GM18870 (cell line): Measurements from ENCODE around the gene AARS2.

Experiments
- ATAC-seq: cut with Tn5 transposase; IDR thresholded peaks from one replicate; pipeline ENCODE4 v1.9.1; 2021; ENCODE audit warnings: moderate library complexity; ENCODE audit not compliant: unreplicated experiment

The AARS2 gene

DNA sequence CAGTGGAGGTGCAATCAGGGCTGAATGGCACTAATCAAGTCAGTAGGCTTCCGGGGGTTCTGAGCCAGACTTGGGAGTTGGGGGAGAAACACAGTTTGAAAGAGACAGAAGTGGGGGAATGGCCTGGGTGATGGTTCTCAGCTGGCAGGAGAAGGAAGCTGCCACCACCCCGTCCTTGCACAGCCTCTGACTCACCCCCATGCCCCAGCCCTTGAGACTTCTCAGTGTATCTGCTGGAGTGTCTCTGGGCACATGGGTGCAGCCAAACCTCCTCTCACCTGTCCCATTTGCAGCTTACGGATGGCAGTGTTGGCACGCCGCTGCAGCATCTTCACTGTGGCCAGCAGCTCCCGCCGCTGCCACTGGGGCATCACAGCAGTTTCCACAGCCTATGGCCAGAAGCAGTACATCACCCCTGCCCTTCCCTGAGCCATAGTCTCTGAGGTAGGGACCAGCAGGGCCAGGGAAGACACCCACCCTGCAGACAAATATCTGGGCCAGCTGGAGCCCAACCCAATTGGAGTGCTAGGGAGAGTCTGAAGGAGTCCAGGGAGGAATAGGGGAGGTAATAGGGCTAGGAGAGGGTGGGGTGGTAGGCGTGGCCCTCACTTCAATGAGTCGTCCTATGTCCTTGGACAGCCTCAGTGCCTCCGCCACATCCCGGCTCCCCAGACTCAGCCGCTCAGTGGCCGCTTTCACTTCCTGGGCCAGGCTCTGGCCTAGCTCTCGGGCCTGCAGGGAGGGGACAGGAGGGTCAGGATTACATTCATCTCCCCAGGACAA lies 11.2 kb downstream of the AARS2 start:
- no peak for ATAC-seq

DNA sequence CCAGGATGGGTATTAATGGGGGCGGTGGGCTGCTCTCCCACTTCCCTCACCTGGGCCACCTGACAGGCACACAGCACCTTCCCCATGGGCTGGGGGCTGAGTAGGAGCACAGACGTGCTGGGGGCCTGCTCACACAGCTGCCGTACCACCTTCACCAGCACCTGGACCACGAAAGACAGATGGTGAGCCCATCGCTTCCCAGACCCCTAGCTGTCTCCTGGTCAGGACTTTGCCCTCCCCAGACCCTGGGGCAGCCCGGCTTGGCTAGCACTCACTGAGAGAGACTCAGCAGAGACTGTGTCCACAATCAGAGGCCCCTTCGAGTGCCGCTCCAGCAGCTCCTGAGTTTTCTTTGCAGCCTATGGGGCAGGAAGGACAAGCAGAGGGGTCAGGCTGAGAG lies 12.0 kb downstream of the AARS2 start:
- no peak for ATAC-seq

DNA sequence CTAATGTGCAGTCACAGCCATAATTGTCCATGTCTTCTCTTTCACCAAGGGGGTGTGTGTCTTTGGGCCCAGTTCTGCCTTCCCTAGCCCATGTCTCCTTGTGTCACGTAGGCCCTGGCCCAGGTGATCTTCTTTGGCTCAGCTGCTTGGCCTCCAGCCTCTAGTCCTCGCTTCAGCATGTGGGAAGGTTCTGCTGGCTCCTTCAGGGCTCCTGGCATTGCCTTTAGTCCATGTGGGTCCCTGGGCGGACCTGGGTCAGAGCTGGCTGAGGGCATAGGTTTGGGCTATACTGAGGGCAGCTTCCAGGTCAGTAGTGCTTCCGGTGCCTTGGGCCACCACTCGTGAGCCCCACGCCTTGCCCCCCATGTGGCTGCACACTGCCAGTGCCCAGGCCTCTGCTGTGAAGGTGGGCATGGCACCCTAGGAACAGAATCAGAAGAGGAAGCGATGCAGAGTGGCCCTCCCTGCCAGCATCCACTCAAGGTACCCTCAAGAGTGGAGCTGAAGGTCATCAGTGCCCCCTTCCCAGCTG lies 12.8 kb downstream of the AARS2 start:
- ATAC-seq, result no peak

DNA sequence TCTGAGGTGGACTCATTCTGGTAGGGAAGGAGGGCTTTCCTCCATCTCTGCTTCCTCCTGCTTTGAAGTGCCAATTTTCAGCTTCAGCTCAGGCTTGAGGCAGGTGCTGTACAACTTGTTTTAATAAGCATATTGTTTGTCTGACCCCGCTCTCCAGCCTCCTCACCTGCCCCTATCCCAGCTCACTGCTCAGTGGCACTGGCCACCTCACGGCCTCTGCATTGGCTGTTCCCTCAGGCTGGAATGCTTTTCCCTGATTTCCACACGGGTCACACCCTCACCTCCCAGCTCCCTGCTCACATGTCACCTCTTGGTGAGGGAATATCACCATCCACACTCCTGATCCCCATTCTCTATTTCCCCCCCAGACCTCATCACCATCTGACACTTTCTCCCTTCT lies 14.3 kb downstream of the AARS2 start:
- no peak for ATAC-seq

DNA sequence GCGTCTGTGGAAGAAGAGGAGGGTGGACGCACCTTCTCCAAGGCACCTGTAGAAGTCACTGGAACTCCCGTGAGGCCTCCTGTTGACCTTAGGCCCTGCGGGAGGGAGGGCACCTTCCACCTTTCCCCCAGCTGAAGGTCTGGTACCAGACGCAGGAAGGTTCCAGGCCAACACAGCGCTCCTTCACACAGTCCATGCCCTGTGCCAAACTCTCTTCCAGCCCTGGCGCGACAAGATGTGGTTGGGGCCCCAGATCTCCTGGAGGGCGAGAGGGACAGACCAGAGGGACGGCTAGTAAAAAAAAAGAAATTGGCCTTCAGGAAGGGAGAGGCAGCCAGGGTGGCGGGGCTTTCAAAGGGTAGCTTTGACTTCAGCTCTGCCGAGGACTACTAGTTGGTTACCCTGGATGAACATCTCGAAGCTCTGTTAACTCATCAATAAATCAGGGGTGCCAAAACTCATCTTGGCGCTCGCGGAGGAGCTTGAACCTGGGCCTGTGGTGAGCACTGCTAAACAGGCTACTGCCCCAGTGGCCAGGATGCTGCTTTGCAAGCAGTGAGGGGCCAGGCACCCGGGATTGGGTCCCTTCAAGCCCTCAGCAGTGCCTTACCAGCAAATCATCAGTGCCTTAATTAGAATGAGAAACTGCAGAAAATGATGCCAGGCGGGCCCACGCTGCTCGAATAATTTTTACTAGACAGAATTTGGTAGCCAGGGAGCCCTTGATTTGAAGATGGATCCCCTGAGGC lies 14.9 kb downstream of the AARS2 start:
- ATAC-seq, result no peak

DNA sequence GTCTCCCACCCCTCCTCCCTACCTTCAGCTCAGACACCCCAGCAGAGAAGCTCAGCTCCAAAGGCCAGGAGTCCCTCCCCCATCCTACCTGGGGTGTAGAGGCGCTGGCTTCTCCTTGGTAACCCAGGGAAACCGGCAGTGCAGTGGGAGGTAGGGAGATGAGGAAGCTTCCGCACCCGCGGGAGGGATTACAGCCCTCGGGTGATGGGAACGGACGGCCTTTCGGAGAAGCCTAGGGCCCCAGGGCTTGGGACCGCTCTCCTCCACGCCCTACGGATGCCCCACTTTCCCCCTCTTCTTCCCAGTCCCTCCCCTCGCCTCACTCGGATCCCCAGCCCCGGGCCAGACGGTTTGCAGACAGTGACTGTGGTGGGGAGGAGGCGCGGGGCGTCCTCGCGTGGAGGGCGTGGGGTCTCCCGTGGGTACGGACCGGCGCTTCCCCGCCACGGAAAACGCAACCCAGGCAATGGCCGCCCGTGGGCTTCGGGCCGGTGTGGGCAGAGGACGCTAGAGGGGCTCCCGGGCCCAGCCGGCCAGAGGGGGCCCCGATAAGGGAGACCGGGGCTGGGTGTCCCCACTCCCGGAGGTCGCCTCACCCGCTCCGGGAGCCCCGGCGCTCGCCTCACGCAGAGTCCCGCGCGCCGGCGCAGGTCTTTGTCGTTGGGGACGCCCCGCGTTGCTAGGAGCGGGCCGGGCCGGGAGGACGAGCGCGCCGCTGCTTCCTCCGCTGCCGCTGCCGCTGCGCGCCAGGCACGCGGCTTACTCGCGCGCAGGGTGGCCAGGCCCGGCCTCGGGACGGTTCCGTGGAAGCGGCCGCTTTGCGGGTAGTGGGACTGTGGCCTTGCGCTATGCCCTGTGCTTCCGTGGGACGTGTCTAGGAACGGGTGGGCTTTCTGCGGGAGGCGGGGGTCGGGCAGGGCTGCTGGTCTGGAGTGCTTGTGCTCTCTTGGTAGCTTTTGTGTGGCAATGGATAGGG lies 15.8 kb downstream of the AARS2 start:
- ATAC-seq, result no peak

DNA sequence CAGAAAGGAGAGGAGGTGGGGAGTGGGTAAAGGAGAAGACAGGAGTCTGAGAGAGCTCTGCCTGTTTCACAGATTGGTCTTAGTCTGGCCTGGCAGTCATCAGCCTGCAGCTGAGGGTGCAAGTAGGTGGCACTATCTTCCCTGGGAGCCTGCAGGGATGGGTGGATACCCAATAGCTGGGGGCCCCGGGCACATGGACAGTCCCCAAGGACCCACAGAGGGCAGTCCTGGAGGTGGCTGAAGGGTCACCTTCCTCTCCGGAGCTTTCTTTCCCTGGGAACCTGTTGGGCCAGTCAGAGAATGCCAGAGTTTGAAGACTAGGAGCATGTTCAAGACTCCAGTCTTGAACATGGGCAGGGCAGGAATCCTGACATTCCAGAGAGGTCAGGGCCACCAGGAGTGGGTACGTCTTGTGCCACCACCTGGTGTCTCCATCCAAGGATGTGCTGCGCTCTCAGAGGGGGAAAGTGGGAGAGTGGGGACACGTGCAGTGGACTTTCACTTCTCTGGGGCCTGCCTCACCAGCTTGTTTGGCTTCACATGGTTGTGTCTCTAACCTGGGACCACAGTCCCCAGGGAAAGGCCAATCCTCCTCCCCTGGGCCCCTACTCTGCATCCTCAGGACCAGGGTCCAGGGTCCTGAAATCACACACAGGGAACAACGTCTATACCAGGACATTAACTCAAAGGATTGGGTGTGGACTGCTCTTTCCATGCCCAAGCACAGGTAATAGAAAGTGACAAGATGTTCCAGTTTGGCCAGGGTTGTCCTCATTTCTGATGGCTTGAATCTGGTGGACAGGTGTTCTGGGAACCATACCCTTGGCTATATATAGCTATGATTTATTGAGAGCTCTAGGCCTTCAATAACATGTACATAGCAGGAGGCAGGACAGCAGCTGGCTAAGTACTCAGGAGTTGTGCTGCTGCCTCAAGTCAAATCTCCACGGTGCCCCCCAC lies 18.0 kb downstream of the AARS2 start:
- no peak for ATAC-seq

DNA sequence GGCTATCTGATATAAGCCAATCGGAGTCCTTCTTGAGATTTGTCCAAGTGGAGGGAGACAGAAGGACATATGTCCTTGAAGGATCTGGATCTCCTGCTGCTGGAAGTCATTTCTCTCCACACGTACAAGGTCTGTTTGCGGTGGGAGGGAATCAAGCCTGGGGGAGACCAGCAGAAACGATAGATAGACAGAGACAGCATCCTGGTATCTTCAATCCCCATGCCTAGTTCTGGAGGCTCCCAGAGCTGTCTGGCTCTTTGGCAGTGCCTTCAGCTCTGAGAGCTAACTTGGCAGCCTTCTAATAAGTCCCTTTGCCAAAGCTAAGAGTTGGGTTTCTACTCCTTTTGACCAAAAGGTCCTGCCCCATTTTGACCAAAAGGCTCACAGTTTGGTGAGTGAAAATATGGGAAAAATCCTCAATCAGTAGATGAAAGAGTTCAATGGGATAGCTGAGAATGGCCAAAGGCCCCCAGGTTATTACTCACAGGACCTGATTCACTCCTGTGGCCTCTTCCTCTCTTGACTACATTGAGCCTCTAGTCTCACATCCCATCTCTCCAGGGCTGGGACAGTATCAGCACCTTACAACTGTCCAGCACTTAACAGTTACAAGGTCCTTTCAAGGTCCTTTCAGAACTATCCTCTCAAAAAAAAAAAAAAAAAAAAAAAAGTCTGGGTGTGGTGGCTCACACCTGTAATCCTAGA lies 20.3 kb downstream of the AARS2 start:
- ATAC-seq, result no peak

DNA sequence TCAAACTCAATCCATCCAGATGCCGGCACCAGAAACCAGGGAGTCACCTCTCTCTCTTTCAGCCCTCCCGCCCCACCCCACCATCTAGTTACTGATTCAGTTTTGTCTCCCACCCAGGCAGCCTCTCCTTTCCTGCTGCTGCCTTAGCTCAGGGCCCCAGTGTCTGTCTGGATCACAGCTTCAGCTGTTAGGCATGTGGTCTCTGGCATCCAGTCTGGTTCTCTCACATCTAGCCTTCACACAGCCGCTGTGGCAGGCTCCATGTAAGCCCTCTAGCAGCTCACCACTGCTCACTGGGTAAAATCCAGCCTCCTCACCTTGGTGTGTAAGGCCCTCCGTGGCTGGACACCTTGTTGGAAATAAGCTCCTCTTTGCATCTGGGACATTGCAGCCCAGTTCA lies 21.3 kb downstream of the AARS2 start:
- no peak for ATAC-seq

DNA sequence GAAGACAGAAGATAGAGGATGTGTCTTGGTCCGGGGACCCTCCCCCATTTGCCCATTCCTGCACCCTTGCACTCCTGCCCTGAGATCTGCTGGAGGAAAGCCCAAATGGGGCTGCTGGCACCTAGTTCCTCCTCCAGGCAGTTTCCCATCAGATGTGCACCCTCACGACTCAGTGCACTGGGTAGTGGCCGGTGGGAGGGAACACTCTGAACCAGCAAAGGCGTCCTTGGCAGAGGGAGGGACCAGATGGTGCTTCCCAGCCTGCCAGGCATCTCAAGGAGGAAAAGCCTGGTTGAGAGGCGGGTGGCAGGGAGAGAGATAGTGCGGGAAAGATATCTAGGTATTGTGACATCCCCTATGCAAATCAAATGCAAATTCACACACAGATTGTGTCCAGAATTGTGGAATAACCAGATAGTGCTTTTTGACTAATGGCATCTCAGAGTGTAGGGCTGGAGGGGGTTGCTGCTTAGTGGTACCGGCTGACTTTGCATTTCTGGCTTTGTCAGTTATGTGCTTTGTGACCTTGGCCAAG lies 23.4 kb downstream of the AARS2 start:
- ATAC-seq, result no peak

DNA sequence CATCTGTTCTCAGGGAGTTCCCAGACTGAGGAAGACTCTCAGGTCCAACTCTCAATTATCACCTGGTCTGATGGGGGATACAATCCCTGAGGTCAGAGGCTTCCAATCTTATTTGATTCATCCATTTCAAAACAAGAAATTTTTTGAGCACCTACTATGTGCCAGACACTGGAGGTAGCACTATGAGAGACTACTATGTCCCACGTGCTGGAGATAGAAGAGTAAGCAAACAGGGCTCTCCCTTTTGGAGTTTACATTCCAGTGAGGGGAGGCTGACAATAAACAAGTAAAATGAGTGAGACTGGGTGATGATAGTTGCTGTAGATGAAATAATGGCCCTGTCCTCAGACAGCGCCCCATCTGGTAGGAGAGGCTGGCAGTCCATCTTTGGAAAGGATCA lies 26.4 kb downstream of the AARS2 start:
- no peak for ATAC-seq

DNA sequence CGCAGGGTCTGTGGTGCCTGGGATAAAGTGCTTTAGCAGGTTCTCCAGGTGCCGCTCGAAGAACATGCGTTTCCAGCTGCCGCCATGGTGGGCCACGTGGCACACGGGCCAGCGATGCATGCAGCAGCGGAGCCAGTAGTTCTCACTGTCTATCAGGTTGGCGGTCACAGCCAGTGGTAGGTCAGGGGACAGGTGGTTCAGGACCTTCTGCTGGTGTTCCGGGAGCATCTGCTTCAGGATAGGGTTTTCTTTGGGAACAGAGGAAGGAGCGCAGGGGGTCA lies 26.9 kb downstream of the AARS2 start:
- no peak for ATAC-seq

DNA sequence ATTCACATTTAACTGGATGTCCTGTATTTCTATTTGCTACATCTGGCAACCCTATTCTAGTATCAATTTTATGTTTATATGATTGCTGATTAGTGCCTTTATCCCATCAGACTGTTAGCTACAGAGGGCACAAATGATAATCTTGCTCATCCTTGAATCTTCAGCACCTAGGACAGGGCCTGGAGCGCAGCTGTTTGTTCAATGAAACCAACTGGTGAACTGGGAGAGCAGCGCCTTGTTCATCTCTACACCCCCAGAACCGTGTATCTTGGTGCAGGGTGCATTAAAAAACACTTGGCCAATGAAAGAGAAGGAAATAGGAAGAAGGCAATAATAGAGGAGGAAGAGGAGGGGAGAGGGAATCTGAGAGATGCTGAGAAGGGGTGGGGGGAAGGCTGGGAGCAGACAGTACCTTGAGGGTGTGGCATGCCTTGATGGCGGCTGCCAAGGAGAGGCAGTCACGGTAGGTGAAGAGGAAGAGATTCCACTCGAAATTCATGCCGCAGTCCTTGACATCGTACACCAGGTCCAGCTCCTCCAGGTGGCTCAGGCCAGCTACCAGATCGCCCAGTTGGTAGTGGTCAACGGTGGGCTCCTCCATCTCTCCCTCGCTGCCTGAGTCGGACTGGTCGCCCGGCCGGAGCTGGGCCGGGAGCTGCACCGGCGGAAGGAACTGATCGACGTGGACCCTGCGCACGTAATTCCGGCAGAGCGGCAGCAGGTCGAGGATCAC lies 27.4 kb downstream of the AARS2 start:
- ATAC-seq, result no peak

DNA sequence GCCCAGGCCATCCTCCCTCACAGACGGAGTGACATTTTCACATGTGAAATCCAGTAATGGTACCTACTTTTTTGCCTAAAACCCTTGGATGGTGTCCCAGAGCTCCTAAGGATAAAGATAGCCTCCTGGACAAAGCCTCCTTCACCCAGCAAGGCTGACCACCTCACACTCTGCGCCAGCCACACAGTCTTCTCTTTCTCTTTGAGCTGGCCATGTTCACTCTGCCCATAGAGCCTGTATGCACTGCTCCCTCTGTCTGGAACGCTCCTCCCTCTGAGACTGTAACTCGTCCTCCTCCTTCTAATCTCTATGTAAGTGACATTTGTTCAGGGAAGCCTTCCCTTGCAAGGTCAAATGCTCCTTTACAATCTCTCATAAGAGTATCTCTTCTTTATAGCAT lies 28.3 kb downstream of the AARS2 start:
- ATAC-seq, result no peak

DNA sequence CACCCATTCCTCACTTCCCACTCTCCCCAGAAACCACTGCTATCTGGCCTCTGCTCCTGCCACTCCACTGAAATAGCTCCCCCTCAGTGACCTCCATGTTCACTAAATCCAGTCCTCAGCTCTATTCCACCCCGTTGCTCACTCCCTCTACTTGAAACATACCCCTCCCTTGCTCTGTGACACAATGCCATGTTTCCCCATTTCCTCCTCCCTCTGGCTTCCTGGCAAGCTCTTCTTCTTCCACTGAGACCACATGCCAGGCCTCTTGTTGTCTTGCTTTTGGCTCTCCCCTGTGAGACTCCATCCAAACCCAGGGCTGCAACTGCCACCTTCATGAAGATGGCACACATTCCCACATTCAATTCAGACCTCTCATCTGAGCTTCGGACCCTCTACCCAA lies 29.0 kb downstream of the AARS2 start:
- ATAC-seq, result no peak

DNA sequence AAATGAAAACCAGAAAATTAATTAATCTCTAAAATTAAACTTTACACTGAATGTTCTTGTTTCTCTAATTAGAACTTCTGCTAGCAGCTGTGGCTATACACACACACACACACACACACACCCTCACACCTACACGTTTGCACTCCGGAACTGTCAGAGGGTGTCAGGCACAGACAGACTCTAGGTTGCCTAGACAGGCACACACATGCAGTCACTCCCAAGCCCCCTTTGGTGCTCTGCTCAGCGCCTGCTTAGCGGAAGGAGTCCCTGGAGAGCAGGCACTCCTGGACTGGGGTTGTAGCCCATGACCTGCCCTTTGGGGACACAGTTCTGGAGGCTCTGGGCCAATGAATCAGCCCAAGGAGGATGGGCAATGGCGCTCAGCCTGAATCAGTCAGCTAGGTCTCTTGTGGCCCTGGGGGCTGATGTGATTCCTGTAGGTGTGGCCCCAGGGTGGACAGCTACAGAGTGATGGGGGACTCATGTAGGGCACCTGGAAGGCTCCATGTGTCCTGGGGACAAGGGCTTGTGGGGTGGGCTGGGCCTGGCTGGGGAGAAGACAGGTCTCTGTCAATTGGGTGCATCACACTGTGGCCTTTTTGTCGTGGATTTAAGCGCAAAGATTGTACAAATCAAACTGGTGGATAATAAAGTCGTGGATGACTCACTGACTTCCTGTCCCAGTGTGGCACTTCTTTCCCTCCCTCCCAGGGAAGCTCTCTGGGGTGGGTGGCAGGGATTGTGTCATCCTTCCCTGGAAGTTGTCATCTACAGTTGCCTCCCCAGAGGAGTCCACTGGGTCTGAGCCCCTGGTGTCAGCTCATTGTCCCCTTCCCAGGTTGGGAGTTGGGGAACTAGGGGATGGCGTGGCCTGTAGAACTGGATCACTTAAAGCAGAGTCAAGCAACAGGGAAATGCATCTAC lies 34.1 kb downstream of the AARS2 start:
- ATAC-seq, result no peak

DNA sequence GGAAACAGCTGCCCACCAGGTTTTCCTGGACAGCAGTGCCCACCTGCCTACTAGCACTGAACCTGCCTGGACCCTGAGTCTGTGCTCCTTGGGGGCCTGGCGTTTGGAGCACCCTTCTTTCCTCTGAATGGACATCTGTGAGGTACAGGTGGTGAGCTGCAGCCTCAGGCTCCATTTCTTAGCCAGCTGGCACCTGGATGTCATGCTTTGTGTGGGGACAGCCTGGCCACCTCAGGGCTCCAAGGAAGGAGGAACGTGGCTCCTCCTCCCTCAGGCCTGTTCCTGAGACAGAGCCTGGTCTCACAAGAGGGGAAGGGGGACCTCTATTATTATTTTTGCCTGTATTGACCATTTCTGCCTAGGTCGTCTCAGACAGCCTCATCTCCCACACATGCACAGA lies 34.8 kb downstream of the AARS2 start:
- no peak for ATAC-seq

DNA sequence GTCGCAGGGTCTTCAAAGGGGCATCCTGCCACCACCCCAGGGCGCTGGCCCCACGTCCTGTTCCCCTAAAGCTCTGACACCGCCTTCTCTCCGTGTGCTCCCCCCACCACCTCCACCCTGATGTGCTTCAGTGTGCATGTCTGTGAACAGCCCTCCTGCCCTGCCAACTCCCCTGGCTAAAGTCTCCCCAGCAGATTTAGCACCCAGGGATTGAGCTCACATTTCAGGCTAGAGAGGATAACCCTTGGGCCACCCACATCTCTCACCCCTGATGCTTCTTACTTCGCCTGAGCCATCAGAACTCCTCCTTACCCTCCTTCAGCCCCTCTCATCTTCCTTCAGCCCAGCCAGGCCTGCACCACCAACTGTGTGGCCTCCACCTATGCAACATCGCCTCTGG lies 35.4 kb downstream of the AARS2 start:
- no peak for ATAC-seq
